Uterus (tissue), 4 donors: ENCODE data around the gene RLN3. TPM values are rescaled to one million over a fixed set of nuclear protein-coding genes. Genes with fewer than 3 reads are reported as not detected.

Experiments
- DNase-seq, 2 donors: peaks; one replicate each; pipeline ENCODE4 v3.0.0-alpha.2; 2019 to 2020
- H3K27ac ChIP-seq, 2 donors: fragments of 200-600 bp; sonication (generic); 1 replicate in 1 of 2; 2 replicates in 1 of 2; pipeline ENCODE4 v1.5.1; 2016 to 2018
- H3K27me3 ChIP-seq, 2 donors: fragments of 200-600 bp; sonication (generic); one replicate each; pipeline ENCODE4 v1.5.1; 2018 to 2019; ENCODE audit warnings: control low read depth in 1 of 2
- H3K36me3 ChIP-seq, 2 donors: fragments of 200-600 bp; sonication (generic); one replicate each; pipeline ENCODE4 v1.5.1; 2019; ENCODE audit warnings: control low read depth in 1 of 2
- H3K4me1 ChIP-seq, 2 donors: fragments of 200-600 bp; sonication (generic); one replicate each; pipeline ENCODE4 v1.5.1; 2018 to 2019; ENCODE audit warnings: control low read depth in 1 of 2
- H3K4me3 ChIP-seq, 2 donors: fragments of 200-600 bp; sonication (generic); 1 replicate in 1 of 2; 2 replicates in 1 of 2; pipeline ENCODE4 v1.5.1; 2018 to 2019; ENCODE audit warnings: mild to moderate bottlenecking in 1 of 2
- H3K9me3 ChIP-seq, 2 donors: fragments of 200-600 bp; sonication (generic); one replicate each; pipeline ENCODE4 v1.5.1; 2019; ENCODE audit warnings: control low read depth in 1 of 2
- CTCF ChIP-seq, 4 experiments: fragments of 200-600 bp in 2 of 4; fragments of 450-650 bp in 2 of 4; sonication (generic) in 2 of 4; IDR thresholded peaks; one replicate each; pipeline ENCODE4 v1.5.1; 2016 to 2019; ENCODE audit warnings: antibody characterized with exemption in 4 of 4, mild to moderate bottlenecking in 2 of 4, moderate library complexity in 1 of 4
- POLR2A ChIP-seq, 2 donors: fragments of 450-650 bp; IDR thresholded peaks; one replicate each; pipeline ENCODE4 v1.6.1; 2016; ENCODE audit warnings: antibody characterized with exemption in 2 of 2, mild to moderate bottlenecking in 1 of 2, moderate library complexity in 1 of 2
- intact Hi-C: fragments of 100-400 bp; cut with DNase I; formaldehyde crosslinking; loops from one replicate; pipeline ENCODE4 v1.15.1; 2023; ENCODE audit warnings: low total_unique reads
- total RNA-seq, 4 donors: library from RNA; depleted of rRNA in 3 of 4; stranded (reverse); fragments of >200 nt in 3 of 4; gene quantifications; one replicate each; pipeline versions ENCODE4 v1.1.0 to v1.2.4, GENCODE V29; 2014 to 2023
- donor health status: DM: yes; HTN: yes; CAD: no.

Gene RLN3
- total RNA-seq, 4 donors from 2014 or later: not detected

DNA sequence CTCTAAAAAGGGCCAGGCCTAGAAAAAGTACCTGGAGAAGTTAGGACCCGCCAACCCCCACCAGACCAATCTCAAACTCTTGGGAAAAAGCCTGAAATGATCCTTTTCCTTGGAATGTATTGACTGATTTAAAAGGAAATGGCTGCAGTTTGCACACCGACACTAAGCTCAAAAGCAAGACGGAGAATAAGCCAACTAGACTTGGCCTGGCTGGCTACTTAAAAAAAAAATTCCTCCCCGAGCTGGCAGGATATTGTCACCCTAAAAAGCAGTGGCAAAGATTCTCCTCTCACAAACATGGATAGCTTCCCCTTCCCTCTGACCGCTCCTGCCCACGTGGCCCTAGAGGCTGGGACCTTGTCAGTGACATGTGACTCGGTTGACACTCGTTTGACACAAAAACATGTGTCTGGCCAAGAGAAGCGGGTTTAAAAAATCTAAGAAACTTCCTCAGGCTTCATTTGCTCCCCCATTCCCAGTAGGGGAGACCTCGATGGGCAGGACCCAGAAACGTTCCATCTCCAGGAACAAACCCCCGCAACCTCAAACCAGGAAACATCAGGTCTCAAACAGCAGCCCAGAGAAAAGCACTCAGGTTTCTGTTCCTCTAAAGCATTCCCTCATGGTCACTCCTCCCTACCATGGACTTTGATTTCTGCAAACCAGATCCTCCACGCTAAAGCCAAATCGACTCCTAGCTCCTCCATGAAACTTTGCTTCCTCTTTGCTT is 23.2 kb upstream of the RLN3 start:
- TF ChIP-seq POLR2A (IDR thresholded peaks at IDR 0.05) (no peak), CTCF (IDR thresholded peaks at IDR 0.05) (no peak)
- H3K4me1 ChIP-seq: no peaks in the 10 kb centered on the region
- peak overlapping the region; percentile 97 to 100 for H3K27ac ChIP-seq
- no peaks in the 10 kb centered on the region for H3K36me3 ChIP-seq
- peak overlapping the region; percentile 82 to 95 for H3K4me3 ChIP-seq
- no peaks in the 10 kb centered on the region for H3K9me3 ChIP-seq
- DNase-seq: no peak
- no peaks in the 10 kb centered on the region for H3K27me3 ChIP-seq
- intact Hi-C loops: no loop called here

DNA sequence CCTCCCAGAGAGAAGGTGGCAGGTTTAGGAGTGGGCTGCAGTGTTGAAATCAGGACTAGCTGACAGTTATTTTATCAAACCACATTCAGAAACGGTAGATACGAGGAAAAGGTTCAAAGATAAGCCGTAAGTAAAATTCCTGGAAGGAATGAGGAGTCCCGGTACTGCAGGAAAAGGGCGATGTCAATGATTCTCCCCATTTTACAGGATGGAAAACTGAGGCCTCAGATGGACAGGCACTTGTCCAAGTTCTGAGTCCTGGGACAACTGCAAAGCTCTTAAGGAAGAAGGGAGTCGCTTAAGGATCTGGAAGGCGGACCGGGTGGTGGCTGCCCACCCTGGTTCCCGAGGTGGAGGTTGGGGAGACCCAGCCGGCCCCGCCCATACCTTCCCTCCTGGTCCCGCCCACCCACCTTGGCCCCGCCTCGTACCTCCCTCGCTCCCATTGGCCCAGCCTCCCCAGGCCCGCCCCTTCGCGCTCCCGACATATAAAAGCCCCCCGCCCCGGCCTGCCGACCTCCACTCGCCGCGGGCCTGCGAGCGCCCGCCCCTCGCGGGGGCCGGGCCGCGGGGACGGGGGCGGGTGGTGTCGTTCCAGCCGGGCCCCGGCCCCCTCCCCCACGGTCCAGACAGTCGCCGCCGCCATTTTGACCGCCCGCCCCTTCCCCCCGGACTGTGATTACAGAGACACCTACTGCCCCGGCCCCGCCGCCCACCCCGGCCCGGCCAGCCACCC is 22.4 kb upstream of the RLN3 start:
- intact Hi-C loops: no loop called here

GRCh38 chr19:14006085-14006765 is 21.7 kb upstream of the RLN3 start, which contains the start of gene RFX1:
TSS of gene RFX1 (minus strand) at chr19:14006320. CDS start at chr19:13993843, 12,477 bp downstream.
- intact Hi-C loops: no loop called here
- H3K9me3 ChIP-seq: no peaks in the 10 kb centered on the region
- H3K27me3 ChIP-seq: no peaks in the 10 kb centered on the region
- H3K4me3 ChIP-seq: peak within 1 kb of the TSS; percentile 82 to 95
- TF ChIP-seq POLR2A (IDR thresholded peaks at IDR 0.05): no peak
- TF ChIP-seq CTCF (IDR thresholded peaks at IDR 0.05): peak in 1 of 4 experiments; percentile 35
- H3K4me1 ChIP-seq: no peaks in the 10 kb centered on the region
- no peaks in the 10 kb centered on the region for H3K36me3 ChIP-seq
- peak within 1 kb of the TSS; percentile 98 to 100 for H3K27ac ChIP-seq
- DNase-seq: peak; percentile 100

More for the DNA sequence above, 22.4 kb upstream of the RLN3 start:
- H3K4me1 ChIP-seq: no peaks in the 10 kb centered on the region
- TF ChIP-seq CTCF (IDR thresholded peaks at IDR 0.05) (no peak), POLR2A (IDR thresholded peaks at IDR 0.05) (peak; percentile 49 to 56)
- H3K4me3 ChIP-seq: peak overlapping the region; percentile 82 to 95
- no peaks in the 10 kb centered on the region for H3K36me3 ChIP-seq
- DNase-seq: peak; percentile 91 to 93
- peak overlapping the region; percentile 97 to 100 for H3K27ac ChIP-seq
- no peaks in the 10 kb centered on the region for H3K9me3 ChIP-seq
- no peaks in the 10 kb centered on the region for H3K27me3 ChIP-seq

DNA sequence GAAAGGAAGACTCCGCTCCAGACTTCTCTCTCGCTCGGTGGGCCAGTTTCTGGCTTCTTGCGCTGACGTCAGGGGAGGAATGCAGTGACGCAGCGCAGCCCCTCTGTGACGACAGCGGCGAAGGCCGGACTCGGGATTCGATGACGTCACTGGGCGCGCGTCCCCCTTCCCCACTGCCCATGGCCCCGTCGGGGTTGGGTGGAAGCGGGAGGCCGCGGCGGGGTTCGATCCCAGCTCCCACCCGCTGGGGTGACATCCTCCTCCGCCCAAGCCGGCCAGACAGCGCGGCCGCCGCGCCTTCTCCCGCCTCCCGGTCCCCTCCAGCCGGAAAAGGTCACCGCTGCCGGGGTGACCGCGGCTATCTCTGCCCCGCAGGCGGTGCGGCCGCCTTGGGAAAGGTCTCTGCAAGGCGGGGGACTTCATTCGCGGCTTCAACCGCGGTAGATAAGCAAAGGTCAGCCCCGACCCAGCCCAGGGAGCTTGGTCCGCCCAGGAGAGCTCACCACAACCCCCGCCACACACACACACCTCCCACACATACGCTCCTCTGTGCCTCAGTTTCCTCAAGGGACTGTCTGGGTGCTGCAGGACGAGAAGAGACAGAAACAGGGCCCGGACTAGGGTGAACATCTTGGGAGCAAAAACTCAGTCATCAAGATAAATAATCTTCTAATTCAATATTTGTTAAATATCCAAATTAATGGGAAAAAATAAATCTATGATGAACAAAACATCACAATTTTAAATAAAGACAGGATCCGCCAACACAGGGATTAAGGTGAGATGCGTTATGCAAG is 21.0 kb upstream of the RLN3 start:
- Histone ChIP-seq H3K4me1 (no peaks in the 10 kb centered on the region), H3K9me3 (no peaks in the 10 kb centered on the region), H3K4me3 (peak overlapping the region; percentile 51 to 71), H3K36me3 (no peaks in the 10 kb centered on the region), H3K27me3 (no peaks in the 10 kb centered on the region), H3K27ac (peak overlapping the region; percentile 96 to 98)
- DNase-seq: no peak
- intact Hi-C loops: no loop called here
- TF ChIP-seq CTCF (IDR thresholded peaks at IDR 0.05): peak in 1 of 4 experiments; percentile 4
- peak in 1 of 2 donors; percentile 61 for TF ChIP-seq POLR2A (IDR thresholded peaks at IDR 0.05)
